Measurements from ENCODE around the gene RUSF1.
"Not testable (repeated sequence)": the region's sequence is repeated elsewhere in the genome, so short reads cannot be mapped to it uniquely, and the experiment has no call there.

Gene RUSF1

DNA sequence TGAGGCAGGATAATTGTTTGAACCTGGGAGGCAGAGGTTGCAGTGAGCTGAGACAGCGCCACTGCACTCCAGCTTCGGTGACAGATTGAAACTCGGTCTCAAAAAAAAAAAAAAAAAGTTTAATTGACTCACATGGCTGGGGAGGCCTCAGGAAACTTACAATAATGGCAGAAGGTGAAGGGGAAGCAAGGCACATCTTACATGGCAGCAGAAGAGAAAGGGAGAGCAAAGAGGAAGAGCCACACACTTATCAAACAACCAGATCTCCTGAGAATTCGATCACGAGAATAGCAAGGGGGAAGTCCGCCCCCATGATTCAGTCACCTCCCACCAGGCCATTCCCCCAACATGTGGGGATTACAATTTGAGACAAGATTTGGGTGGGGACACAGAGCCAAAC lies 62.3 kb downstream of the RUSF1 start:
- DNase-seq = not testable (repeated sequence)

- DNase-seq = no peak
Observed at GRCh38 chr16:31441956-31442355, 66.2 kb downstream of the RUSF1 start.

- no peak for DNase-seq
Observed at GRCh38 chr16:31440516-31441184, 67.5 kb downstream of the RUSF1 start.

DNA sequence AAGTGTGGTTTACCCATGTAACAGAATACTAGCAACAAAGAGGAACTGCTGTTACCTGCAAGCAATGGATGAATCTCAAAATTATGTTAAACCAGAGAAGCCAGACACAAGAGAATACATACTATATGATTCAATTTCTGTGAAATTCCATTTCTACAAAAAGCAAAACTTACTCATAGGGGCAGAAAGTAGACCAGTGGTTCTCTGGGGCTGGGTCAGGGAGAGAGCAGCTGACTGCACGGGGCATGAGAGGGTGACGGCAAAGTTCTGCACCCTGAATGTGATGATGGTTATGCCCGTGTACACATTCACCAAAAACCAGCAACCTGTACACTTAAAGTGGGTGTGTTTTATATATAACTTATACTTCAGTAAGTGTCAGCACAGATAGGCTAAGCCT lies 68.7 kb downstream of the RUSF1 start:
- DNase-seq = no peak

Measured in NCI-H146 (cell line).